Ascending aorta (tissue), 2 donors: ENCODE data around the gene GUCD1. TPM values are rescaled to one million over a fixed set of nuclear protein-coding genes. Genes with fewer than 3 reads are reported as not detected.

ENCODE experiments used
- DNase-seq, 2 donors: peaks; one replicate each; pipeline ENCODE4 v3.0.0-alpha.2; 2019; ENCODE audit warnings: low spot score in 2 of 2
- H3K27ac ChIP-seq, 2 donors: fragments of 200-600 bp; sonication (generic); one replicate each; pipeline ENCODE4 v1.5.1; 2016 to 2017; ENCODE audit warnings: mild to moderate bottlenecking in 1 of 2
- H3K27me3 ChIP-seq: fragments of 200-600 bp; sonication (generic); one replicate; pipeline ENCODE4 v1.5.1; 2017
- H3K36me3 ChIP-seq, 2 donors: fragments of 200-600 bp; sonication (generic); one replicate each; pipeline ENCODE4 v1.5.1; 2016
- H3K4me1 ChIP-seq, 2 donors: fragments of 200-600 bp; sonication (generic); one replicate each; pipeline ENCODE4 v1.5.1; 2016 to 2017; ENCODE audit warnings: mild to moderate bottlenecking in 1 of 2
- H3K4me3 ChIP-seq, 2 donors: fragments of 200-600 bp; sonication (generic); one replicate each; pipeline ENCODE4 v1.5.1; 2016 to 2017; ENCODE audit warnings: mild to moderate bottlenecking in 1 of 2
- H3K9me3 ChIP-seq, 2 donors: fragments of 200-600 bp; sonication (generic); one replicate each; pipeline ENCODE4 v1.5.1; 2016
- intact Hi-C: fragments of 100-400 bp; cut with DNase I; formaldehyde crosslinking; loops from one replicate; pipeline ENCODE4 v1.15.1; 2023
- total RNA-seq: library from RNA; depleted of rRNA; stranded (reverse); fragments of >200 nt; gene quantifications from one replicate; pipeline ENCODE4 v1.1.0, GENCODE V29; 2016
- TF ChIP-seq, protein P1 (sequence below), 3 experiments: fragments of 200-600 bp in 2 of 3; fragments of 450-650 bp in 1 of 3; sonication (generic) in 2 of 3; IDR thresholded peaks; one replicate each; pipeline ENCODE4 v1.5.1; 2016 to 2019; ENCODE audit warnings: antibody characterized with exemption in 3 of 3, mild to moderate bottlenecking in 1 of 3, moderate library complexity in 1 of 3

The GUCD1 gene
- total RNA-seq, 1 donor from 2014 or later, result 80.0 TPM

DNA sequence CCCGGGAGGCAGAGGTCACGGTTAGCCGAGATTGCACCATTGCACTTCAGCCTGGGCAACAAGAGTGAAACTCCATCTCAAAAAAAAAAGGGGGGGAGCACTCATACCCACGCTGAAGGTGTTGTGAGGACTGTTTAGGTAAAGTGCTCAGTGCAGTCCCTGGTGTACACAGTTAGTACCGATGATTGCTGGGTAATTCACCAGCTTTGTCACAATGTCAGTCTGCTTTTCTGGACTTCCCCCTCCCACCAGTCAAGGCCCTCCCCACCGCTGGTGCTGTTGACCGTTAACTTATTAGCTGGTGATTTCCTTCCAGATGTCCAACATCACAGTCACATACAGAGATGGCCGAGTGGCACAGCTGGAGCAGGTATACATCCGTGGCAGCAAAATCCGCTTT lies 12.7 kb upstream of the GUCD1 start:
- DNase-seq, result no peak
- Histone ChIP-seq H3K9me3 (no peaks in the 10 kb centered on the region), H3K27ac (no peak overlapping the region), H3K4me3 (no peak overlapping the region), H3K27me3 (no peaks in the 10 kb centered on the region), H3K4me1 (no peaks in the 10 kb centered on the region), H3K36me3 (peaks cover 47 to 48% of the 10 kb centered on the region in 2 donors)
- intact Hi-C loops, result no loop called here
- TF ChIP-seq, protein P1, sequence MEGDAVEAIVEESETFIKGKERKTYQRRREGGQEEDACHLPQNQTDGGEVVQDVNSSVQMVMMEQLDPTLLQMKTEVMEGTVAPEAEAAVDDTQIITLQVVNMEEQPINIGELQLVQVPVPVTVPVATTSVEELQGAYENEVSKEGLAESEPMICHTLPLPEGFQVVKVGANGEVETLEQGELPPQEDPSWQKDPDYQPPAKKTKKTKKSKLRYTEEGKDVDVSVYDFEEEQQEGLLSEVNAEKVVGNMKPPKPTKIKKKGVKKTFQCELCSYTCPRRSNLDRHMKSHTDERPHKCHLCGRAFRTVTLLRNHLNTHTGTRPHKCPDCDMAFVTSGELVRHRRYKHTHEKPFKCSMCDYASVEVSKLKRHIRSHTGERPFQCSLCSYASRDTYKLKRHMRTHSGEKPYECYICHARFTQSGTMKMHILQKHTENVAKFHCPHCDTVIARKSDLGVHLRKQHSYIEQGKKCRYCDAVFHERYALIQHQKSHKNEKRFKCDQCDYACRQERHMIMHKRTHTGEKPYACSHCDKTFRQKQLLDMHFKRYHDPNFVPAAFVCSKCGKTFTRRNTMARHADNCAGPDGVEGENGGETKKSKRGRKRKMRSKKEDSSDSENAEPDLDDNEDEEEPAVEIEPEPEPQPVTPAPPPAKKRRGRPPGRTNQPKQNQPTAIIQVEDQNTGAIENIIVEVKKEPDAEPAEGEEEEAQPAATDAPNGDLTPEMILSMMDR (IDR thresholded peaks at IDR 0.05), result no peak

DNA sequence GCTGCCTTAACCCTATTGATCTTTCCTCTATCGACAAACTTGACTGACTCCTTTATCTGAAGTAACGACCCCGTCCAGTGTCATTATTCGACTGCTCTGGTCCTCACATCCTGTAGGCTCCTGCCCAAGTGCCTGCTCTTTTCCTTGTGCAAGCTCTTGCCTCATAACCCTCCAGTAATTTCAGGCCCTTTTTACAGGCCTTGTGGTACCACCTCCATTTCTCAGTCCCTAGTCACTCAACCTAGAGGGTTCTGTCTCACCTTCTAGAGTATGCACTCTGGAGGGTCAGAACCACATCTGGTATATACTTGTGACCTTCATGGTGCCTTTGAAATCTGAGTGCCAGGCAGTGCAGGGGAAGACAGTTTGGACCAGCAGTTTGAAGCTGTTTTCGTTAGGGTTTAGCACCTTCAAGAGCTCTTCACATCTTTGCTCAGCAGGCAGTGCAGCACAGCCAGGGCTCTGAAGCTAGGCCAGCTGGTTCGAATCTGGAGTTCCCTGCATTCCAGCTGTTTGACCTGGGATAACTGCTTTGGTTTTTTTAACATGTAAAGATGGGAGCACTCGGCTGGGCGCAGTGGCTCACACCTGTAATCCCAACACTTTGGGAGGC lies 12.1 kb upstream of the GUCD1 start:
- TF ChIP-seq, protein P1 (IDR thresholded peaks at IDR 0.05), result no peak
- intact Hi-C loops, result no loop called here
- DNase-seq, result no peak
- H3K4me3 ChIP-seq, result no peak overlapping the region
- no peaks in the 10 kb centered on the region for H3K27me3 ChIP-seq
- H3K36me3 ChIP-seq, result peaks cover 40 to 42% of the 10 kb centered on the region in 2 donors
- no peak overlapping the region for H3K27ac ChIP-seq
- no peaks in the 10 kb centered on the region for H3K4me1 ChIP-seq
- no peaks in the 10 kb centered on the region for H3K9me3 ChIP-seq

DNA sequence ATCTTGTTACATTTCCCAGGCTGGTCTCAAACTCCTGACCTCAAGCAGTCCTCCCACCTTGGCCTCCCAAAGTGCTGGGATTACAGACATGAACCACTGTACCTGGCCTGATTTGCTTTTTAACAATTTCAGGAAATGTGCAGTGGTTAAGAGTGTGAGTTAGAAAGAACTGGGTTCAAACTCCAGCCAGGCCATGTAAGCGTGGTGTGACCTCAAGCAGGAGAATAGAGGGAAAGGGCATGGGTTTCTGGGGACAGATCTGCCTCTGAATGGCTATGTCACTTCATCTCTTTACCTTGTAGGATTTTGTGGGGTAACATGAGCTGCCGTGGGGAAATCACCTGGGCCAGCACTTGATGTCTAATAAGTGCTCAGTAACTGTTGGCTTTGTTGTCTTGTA lies 10.1 kb upstream of the GUCD1 start:
- Histone ChIP-seq H3K4me3 (no peak overlapping the region), H3K9me3 (no peaks in the 10 kb centered on the region), H3K27ac (no peak overlapping the region), H3K4me1 (no peaks in the 10 kb centered on the region), H3K27me3 (no peaks in the 10 kb centered on the region), H3K36me3 (peaks cover 32 to 34% of the 10 kb centered on the region in 2 donors)
- DNase-seq, result no peak
- intact Hi-C loops, result no loop called here
- TF ChIP-seq, protein P1 (IDR thresholded peaks at IDR 0.05), result no peak

DNA sequence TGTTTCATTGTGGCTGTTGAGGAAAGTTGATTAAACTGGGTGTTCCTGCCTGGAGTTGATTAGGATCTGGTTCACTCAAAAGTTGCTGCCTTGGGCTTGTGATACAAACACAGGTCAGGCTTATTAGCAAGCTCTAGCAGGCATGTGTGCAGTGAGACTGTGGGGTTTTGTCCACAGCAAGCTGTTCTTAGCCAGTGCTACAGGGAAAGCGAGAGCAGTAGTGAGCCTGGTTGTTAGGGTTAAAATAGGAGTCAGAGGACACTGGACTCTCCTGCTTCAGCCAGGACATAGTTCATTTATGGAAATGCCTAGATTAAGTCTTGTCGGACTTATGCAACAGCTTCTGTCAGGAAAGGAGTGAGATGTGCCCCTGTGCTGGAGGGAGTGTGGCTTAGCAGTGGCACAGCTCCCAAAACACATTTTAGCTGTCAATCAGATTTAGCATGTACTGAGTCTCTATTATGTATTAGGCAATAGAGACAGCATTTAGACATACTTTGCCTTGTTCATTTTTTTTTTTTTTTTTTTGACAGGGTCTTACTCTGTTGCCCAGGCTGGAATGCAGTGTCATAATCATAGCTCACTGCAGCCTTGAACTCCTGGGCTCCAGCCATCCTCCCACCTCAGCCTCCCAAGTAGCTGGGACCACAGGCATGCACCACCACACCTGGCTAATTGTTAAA lies 9.6 kb upstream of the GUCD1 start:
- TF ChIP-seq, protein P1 (IDR thresholded peaks at IDR 0.05), result no peak
- intact Hi-C loops, result no loop called here
- no peak overlapping the region for H3K4me3 ChIP-seq
- peaks cover 29 to 30% of the 10 kb centered on the region in 2 donors for H3K36me3 ChIP-seq
- peaks cover 0 to 1% of the 10 kb centered on the region in 2 donors for H3K4me1 ChIP-seq
- H3K27me3 ChIP-seq, result no peaks in the 10 kb centered on the region
- H3K9me3 ChIP-seq, result no peaks in the 10 kb centered on the region
- H3K27ac ChIP-seq, result peak overlapping the region in 1 of 2 donors; percentile 5
- DNase-seq, result no peak

DNA sequence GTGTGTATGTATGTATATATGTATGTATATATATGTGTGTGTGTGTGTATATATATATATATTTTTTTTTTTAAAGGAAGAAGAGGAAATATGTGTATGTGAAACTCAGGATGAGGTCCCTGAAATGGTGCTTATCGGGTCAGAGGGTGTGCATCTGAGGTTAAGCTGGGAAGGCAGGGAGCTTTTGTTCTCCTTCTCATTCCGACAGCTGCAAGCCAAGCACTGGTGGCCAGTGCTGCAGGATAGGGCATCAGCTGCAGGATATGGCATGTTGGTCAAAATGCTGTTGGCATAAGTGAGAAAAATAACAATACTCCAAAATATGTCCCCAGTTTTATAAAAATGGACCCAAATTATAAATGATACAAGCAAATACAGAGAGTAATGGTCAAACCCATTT lies 8.3 kb upstream of the GUCD1 start:
- peaks cover 0 to 3% of the 10 kb centered on the region in 2 donors for H3K4me1 ChIP-seq

More for the DNA sequence above, 8.3 kb upstream of the GUCD1 start:
- intact Hi-C loops, result no loop called here
- TF ChIP-seq, protein P1 (IDR thresholded peaks at IDR 0.05), result no peak
- Histone ChIP-seq H3K4me3 (no peak overlapping the region), H3K9me3 (no peaks in the 10 kb centered on the region), H3K27ac (no peak overlapping the region), H3K36me3 (peaks cover 24 to 30% of the 10 kb centered on the region in 2 donors), H3K27me3 (no peaks in the 10 kb centered on the region)
- no peak for DNase-seq
